ENCODE measurements around the gene BRD3OS. TPM values are rescaled to one million over a fixed set of nuclear protein-coding genes. Genes with fewer than 3 reads are reported as not detected.

The BRD3OS gene
- total and polyA plus RNA-seq, 2 donors (not counting 3 experiments of a cell fraction or from before 2014, with no cell fraction given): 11.9 to 15.4 TPM

DNA sequence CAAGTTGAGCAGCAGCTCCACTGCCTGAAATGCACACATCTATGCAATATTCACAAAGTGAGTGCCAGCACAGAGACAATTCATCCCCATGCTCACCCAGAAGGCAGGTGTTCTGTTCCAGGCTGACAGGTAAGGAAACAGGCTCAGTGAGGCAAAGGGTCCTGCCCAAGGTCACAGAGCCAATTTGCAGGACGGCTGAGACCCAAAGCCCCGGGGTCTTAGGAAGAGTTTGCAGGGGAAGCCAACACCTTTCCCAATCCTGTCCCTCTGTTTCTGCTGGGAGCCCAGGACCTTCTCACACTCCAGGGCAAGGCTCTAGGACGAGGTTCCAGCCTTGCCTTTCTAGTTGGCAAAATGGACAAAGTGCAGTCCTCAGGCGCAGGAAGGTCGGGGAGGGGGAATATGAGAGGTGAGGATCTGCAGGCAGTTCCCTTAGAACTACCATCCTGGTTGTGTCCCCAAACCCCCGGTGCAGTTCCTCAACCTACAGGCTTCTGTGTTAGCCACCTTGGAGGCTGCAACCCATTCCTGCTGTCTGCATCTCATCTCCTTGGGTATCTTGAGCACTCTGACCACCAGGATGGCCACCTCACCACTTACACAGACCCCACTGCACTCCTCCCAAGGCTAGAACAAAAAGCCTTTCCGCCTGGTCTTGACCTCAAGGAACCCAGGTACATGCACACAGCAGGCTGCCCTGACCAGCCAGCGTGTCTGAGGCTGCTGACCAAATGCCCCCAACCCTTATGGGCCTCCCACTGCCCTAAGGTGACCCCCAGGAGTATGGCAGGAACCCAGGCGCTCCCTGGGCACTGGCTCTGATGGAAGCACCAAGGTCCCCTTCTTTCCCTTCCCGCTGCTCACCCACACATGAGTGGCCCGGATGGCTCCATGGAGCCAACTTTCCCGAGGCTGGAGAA lies 44.5 kb downstream of the BRD3OS start:
- FAIRE-seq: no peak
- no peaks in the 10 kb centered on the region for H3K9me1 ChIP-seq (replicated peaks; ENCODE audit: control insufficient read depth, extremely low read depth, insufficient read depth, low read length)
- H3K4me2 ChIP-seq (ENCODE audit: insufficient read depth, low read length): no peak overlapping the region
- H3K9me3 ChIP-seq (replicated peaks; ENCODE audit: control insufficient read depth, insufficient read depth, low read length): no peaks in the 10 kb centered on the region
- peaks cover 12% of the 10 kb centered on the region for H3K4me1 ChIP-seq (ENCODE audit: control insufficient read depth, extremely low read depth, insufficient read depth, low read length)
- peaks cover 16 to 32% of the 10 kb centered on the region in 2 experiments for H3K27me3 ChIP-seq (ENCODE audit: control insufficient read depth in 2 of 2, insufficient read depth in 2 of 2, low read length in 2 of 2)
- intact Hi-C loops (cut with micrococcal nuclease): loop anchor here (10.0 kb wide), 1 partner anchor 375 kb away; no protein-coding TSS in a partner anchor
- dilution Hi-C loops (cut with MboI; ENCODE audit: extremely low pct_ligation_motif_present, low sequenced_read_pairs): no loop called here
- no peak for DNase-seq (ENCODE audit: low read depth, low spot score)
- peak; percentile 52 for TF ChIP-seq EZH2 (IDR thresholded peaks at IDR 0.05; ENCODE audit: borderline replicate concordance, low read depth, low read length, severe bottlenecking)
- no peak for TF ChIP-seq FOS (IDR thresholded peaks at IDR 0.05; ENCODE audit: borderline replicate concordance, insufficient read depth, low read length)
- CTCF ChIA-PET: no interaction called here
- H3K9ac ChIP-seq (replicated peaks; ENCODE audit: extremely low read depth, insufficient read depth, low read length): no peak overlapping the region
- H4K20me1 ChIP-seq (replicated peaks; ENCODE audit: control insufficient read depth, extremely low read depth, insufficient read depth, low read length): peaks cover 3% of the 10 kb centered on the region
- H2AFZ ChIP-seq (ENCODE audit: low read depth, low read length): no peak overlapping the region
- H3K27ac ChIP-seq (ENCODE audit: insufficient read depth, low read depth, low read length): no peak overlapping the region
- POLR2A ChIA-PET: no interaction called here
- no peak overlapping the region for H3K4me3 ChIP-seq (replicated peaks in 1 of 3; ENCODE audit: insufficient read depth in 1 of 3, low read depth in 1 of 3, low read length in 3 of 3)
- no TSS peak for BruUV-seq (replicated peaks)
- H3K79me2 ChIP-seq (ENCODE audit: control insufficient read depth, insufficient read depth, low read length): peaks cover 23% of the 10 kb centered on the region
- no peaks in the 10 kb centered on the region for H3K36me3 ChIP-seq (ENCODE audit: control insufficient read depth in 2 of 2, extremely low read depth in 1 of 2, insufficient read depth in 2 of 2, low read length in 2 of 2)

DNA sequence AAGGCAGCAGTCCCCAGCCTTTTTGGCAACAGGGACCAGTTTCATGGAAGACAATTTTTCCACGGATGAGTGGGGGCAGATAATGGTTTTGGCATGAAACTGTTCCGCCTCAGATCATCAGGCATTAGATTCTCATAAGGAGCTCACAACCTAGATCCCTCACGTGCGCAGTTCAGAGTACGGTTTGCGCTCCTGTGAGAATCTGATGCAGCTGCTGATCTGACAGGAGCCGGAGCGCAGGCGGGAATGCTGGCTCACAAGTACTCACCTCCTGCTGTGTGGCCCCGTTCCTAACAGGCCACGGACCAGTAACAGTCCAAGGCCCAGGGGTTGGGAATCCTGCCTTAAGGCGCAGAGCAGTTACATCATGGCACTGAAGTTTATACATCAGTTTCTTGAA lies 45.9 kb downstream of the BRD3OS start:
- H3K4me2 ChIP-seq (ENCODE audit: insufficient read depth, low read length): no peak overlapping the region
- peaks cover 16 to 32% of the 10 kb centered on the region in 2 experiments for H3K27me3 ChIP-seq (ENCODE audit: control insufficient read depth in 2 of 2, insufficient read depth in 2 of 2, low read length in 2 of 2)
- H4K20me1 ChIP-seq (replicated peaks; ENCODE audit: control insufficient read depth, extremely low read depth, insufficient read depth, low read length): no peaks in the 10 kb centered on the region
- no peak overlapping the region for H3K9ac ChIP-seq (replicated peaks; ENCODE audit: extremely low read depth, insufficient read depth, low read length)
- no peaks in the 10 kb centered on the region for H3K9me3 ChIP-seq (replicated peaks; ENCODE audit: control insufficient read depth, insufficient read depth, low read length)
- no peak overlapping the region for H3K4me3 ChIP-seq (replicated peaks in 1 of 3; ENCODE audit: insufficient read depth in 1 of 3, low read depth in 1 of 3, low read length in 3 of 3)
- ChIA-PET POLR2A (no interaction called here), CTCF (interaction anchor here (1.3 kb wide), 1 partner anchor 10 kb away, joined by 3 read pairs; no protein-coding TSS in a partner anchor)
- TF ChIP-seq JUN (IDR thresholded peaks at IDR 0.05; ENCODE audit: borderline replicate concordance, insufficient read depth, insufficient read length, low read depth) (no peak), GATA2 (IDR thresholded peaks at IDR 0.05; ENCODE audit: insufficient read depth, insufficient read length, low read depth, low read length) (no peak), POLR2A (IDR thresholded peaks at IDR 0.05; ENCODE audit: low read depth, low read length) (no peak), EZH2 (IDR thresholded peaks at IDR 0.05; ENCODE audit: borderline replicate concordance, low read depth, low read length, severe bottlenecking) (no peak), MYC (IDR thresholded peaks at IDR 0.05; ENCODE audit: low read depth, low read length) (no peak)
- TF ChIP-seq, protein P1, sequence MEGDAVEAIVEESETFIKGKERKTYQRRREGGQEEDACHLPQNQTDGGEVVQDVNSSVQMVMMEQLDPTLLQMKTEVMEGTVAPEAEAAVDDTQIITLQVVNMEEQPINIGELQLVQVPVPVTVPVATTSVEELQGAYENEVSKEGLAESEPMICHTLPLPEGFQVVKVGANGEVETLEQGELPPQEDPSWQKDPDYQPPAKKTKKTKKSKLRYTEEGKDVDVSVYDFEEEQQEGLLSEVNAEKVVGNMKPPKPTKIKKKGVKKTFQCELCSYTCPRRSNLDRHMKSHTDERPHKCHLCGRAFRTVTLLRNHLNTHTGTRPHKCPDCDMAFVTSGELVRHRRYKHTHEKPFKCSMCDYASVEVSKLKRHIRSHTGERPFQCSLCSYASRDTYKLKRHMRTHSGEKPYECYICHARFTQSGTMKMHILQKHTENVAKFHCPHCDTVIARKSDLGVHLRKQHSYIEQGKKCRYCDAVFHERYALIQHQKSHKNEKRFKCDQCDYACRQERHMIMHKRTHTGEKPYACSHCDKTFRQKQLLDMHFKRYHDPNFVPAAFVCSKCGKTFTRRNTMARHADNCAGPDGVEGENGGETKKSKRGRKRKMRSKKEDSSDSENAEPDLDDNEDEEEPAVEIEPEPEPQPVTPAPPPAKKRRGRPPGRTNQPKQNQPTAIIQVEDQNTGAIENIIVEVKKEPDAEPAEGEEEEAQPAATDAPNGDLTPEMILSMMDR (IDR thresholded peaks at IDR 0.05; ENCODE audit: extremely low read depth in 1 of 2, insufficient read depth in 1 of 2, low read depth in 1 of 2, low read length in 2 of 2): no peak
- TF ChIP-seq, protein P2, sequence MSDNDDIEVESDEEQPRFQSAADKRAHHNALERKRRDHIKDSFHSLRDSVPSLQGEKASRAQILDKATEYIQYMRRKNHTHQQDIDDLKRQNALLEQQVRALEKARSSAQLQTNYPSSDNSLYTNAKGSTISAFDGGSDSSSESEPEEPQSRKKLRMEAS (IDR thresholded peaks at IDR 0.05; ENCODE audit: insufficient read depth, insufficient read length): no peak
- H3K4me1 ChIP-seq (ENCODE audit: control insufficient read depth, extremely low read depth, insufficient read depth, low read length): peaks cover 4% of the 10 kb centered on the region
- DNase-seq (ENCODE audit: low read depth, low spot score) (no peak), FAIRE-seq (no peak)
- dilution Hi-C loops (cut with MboI; ENCODE audit: extremely low pct_ligation_motif_present, low sequenced_read_pairs) (no loop called here), intact Hi-C loops (cut with micrococcal nuclease) (no loop called here)
- no peak overlapping the region for H3K27ac ChIP-seq (ENCODE audit: insufficient read depth, low read depth, low read length)
- no peaks in the 10 kb centered on the region for H3K36me3 ChIP-seq (ENCODE audit: control insufficient read depth in 2 of 2, extremely low read depth in 1 of 2, insufficient read depth in 2 of 2, low read length in 2 of 2)
- H2AFZ ChIP-seq (ENCODE audit: low read depth, low read length): no peak overlapping the region
- no TSS peak for BruUV-seq (replicated peaks)
- peaks cover 11% of the 10 kb centered on the region for H3K79me2 ChIP-seq (ENCODE audit: control insufficient read depth, insufficient read depth, low read length)
- H3K9me1 ChIP-seq (replicated peaks; ENCODE audit: control insufficient read depth, extremely low read depth, insufficient read depth, low read length): no peaks in the 10 kb centered on the region
